HepG2 (cell line): ENCODE measurements around the gene ATP13A1. TPM values are rescaled to one million over a fixed set of nuclear protein-coding genes. Genes with fewer than 3 reads are reported as not detected.

Experiments used
- AKNA ChIP-seq: sonication (generic); formaldehyde crosslinking; IDR thresholded peaks from 2 replicates; pipeline ENCODE4 v1.4.0; 2020; ENCODE audit warnings: missing genetic modification reagents, borderline replicate concordance
- BATF2 ChIP-seq: sonication (generic); formaldehyde crosslinking; IDR thresholded peaks from 2 replicates; pipeline ENCODE4 v1.8.0; 2022; ENCODE audit warnings: mild to moderate bottlenecking, missing genetic modification reagents, moderate library complexity
- ESRRA ChIP-seq: sonication (generic); formaldehyde crosslinking; IDR thresholded peaks from 2 replicates; pipeline ENCODE4 v1.5.1; 2020; ENCODE audit warnings: mild to moderate bottlenecking, low read depth, missing genetic modification reagents
- MAFF ChIP-seq: IDR thresholded peaks from 2 replicates; pipeline ENCODE4 v1.6.1; 2011; ENCODE audit warnings: low read depth, low read length, improper control_type of control experiment
- MED1 ChIP-seq: sonication (generic); formaldehyde crosslinking; IDR thresholded peaks from 2 replicates; pipeline ENCODE4 v1.4.0; 2020; ENCODE audit warnings: missing genetic modification reagents
- PAX8 ChIP-seq: sonication (generic); formaldehyde crosslinking; IDR thresholded peaks from 2 replicates; pipeline ENCODE4 v1.8.0; 2022; ENCODE audit warnings: mild to moderate bottlenecking, missing genetic modification reagents, borderline replicate concordance
- SMAD1 ChIP-seq: sonication (generic); formaldehyde crosslinking; IDR thresholded peaks from 2 replicates; pipeline ENCODE4 v1.4.0; 2020; ENCODE audit warnings: missing genetic modification reagents, low read depth, mild to moderate bottlenecking, borderline replicate concordance
- SP2 ChIP-seq: sonication (generic); formaldehyde crosslinking; IDR thresholded peaks from 2 replicates; pipeline ENCODE4 v1.5.1; 2020; ENCODE audit warnings: mild to moderate bottlenecking, missing genetic modification reagents
- SP4 ChIP-seq: sonication (generic); formaldehyde crosslinking; IDR thresholded peaks from 2 replicates; pipeline ENCODE4 v1.8.1; 2023; ENCODE audit warnings: mild to moderate bottlenecking, missing genetic modification reagents
- TARDBP ChIP-seq: sonication (generic); formaldehyde crosslinking; IDR thresholded peaks from 2 replicates; pipeline ENCODE4 v1.8.0; 2022; ENCODE audit warnings: mild to moderate bottlenecking, missing genetic modification reagents
- ZNF18 ChIP-seq: sonication (generic); formaldehyde crosslinking; IDR thresholded peaks from 2 replicates; pipeline ENCODE4 v1.8.0; 2022; ENCODE audit warnings: mild to moderate bottlenecking, missing genetic modification reagents; ENCODE audit not compliant: insufficient replicate concordance
- ZNF24 ChIP-seq: fragments of 450-650 bp; IDR thresholded peaks from 2 replicates; pipeline ENCODE4 v1.6.1; 2017; ENCODE audit warnings: antibody characterized with exemption, mild to moderate bottlenecking
- ZNF431 ChIP-seq: sonication (generic); formaldehyde crosslinking; IDR thresholded peaks from 2 replicates; pipeline ENCODE4 v1.9.0; 2022; ENCODE audit warnings: missing genetic modification reagents, low read depth, mild to moderate bottlenecking, borderline replicate concordance
- ZNF605 ChIP-seq: sonication (generic); formaldehyde crosslinking; IDR thresholded peaks from 2 replicates; pipeline ENCODE4 v1.8.0; 2022; ENCODE audit warnings: mild to moderate bottlenecking, missing genetic modification reagents
- ZNF629 ChIP-seq: sonication (generic); formaldehyde crosslinking; conservative IDR thresholded peaks from 2 replicates; pipeline ENCODE4 v1.5.0; 2020; ENCODE audit warnings: missing genetic modification reagents
- ZNF687 ChIP-seq: sonication (generic); formaldehyde crosslinking; IDR thresholded peaks from 2 replicates; pipeline ENCODE4 v1.5.1; 2020; ENCODE audit warnings: mild to moderate bottlenecking, missing genetic modification reagents, moderate library complexity
- ZNF772 ChIP-seq: sonication (generic); formaldehyde crosslinking; IDR thresholded peaks from 2 replicates; pipeline ENCODE4 v1.5.0; 2020; ENCODE audit warnings: mild to moderate bottlenecking, missing genetic modification reagents
- polyA plus RNA-seq, 8 experiments: library from polyadenylated mRNA; depleted of rRNA in 3 of 8; stranded (reverse) in 7 of 8; unstranded in 1 of 8; fragments of >200 nt; fragmentation: Illumina TruSeq in 4 of 8; extraction: Trizol in 4 of 8; gene quantifications; 2 replicates each; pipeline versions ENCODE4 v1.2.1 to v1.2.3, GENCODE V29; 2011 to 2016; ENCODE audit warnings: low read depth in 4 of 8, missing spikeins in 1 of 8, mixed read lengths in 1 of 8; ENCODE audit not compliant: insufficient read depth in 1 of 8
- total RNA-seq, 5 experiments: library from RNA; depleted of rRNA; stranded (reverse); fragments of >200 nt; fragmentation: Illumina TruSeq; extraction: Trizol; gene quantifications; 2 replicates each; pipeline ENCODE4 v1.2.3, GENCODE V29; 2016; ENCODE audit warnings: low read depth in 1 of 5

The ATP13A1 gene
- total and polyA plus RNA-seq, 2 of the 13 experiments (the other 11 are each of a cell fraction or from before 2014, with no cell fraction given), result 23.2 to 41.7 TPM

- TF ChIP-seq SP2 (CRISPR knock-in tag) (peak; percentile 92), ESRRA (peak; percentile 86), ZNF605 (CRISPR knock-in tag) (peak; percentile 79), ZNF629 (CRISPR knock-in tag) (0 out of 2 replicates have a peak, but pooled peaks have one; percentile 15), TARDBP (peak; percentile 49; the same call in 1 of the 2 replicates), MED1 (CRISPR knock-in tag) (peak; percentile 71), PAX8 (CRISPR knock-in tag) (no peak), SP4 (peak; percentile 86), AKNA (CRISPR knock-in tag) (no peak), ZNF687 (CRISPR knock-in tag) (peak; percentile 70), ZNF431 (CRISPR knock-in tag) (0 out of 2 replicates have a peak, but pooled peaks have one; percentile 45), BATF2 (CRISPR knock-in tag) (no peak), MAFF (no peak), SMAD1 (no peak), ZNF24 (no peak), ZNF772 (CRISPR knock-in tag) (no peak; the same call in 1 of the 2 replicates), ZNF18 (CRISPR knock-in tag) (peak; percentile 8)
Measured at GRCh38 chr19:19668230-19669012, 4.9 kb upstream of the ATP13A1 start, which contains the start of gene ZNF101 (continued).
